K562 (cell line): ENCODE measurements around the gene XRN2. TPM values are rescaled to one million over a fixed set of nuclear protein-coding genes. Genes with fewer than 3 reads are reported as not detected.

Experiments
- ATAC-seq: fragments of 200-7000 bp; cut with Tn5 transposase; 3 replicates; pipeline ENCODE4 v1.9.1; 2020; ENCODE audit warnings: moderate library complexity
- BruUV-seq: library from RNA; stranded (reverse); fragments of 400-500 nt; replicated peaks from 2 replicates; lab custom pipeline; 2021; lab: Mats Ljungman, UMichigan
- CTCF ChIA-PET: fragments of 300-600 bp; formaldehyde crosslinking; extraction: SDS; loops from one replicate; lab custom pipeline; 2021; ENCODE audit warnings: low intra/inter-chr PET ratio; lab: Yijun Ruan, JAX
- POLR2A ChIA-PET: fragments of 300-600, 350-650 bp; sonication (Branson Sonifier 250); formaldehyde crosslinking; extraction: SDS; loops from one replicate; lab custom pipeline; 2021; ENCODE audit warnings: antibody characterized with exemption, inconsistent platforms; lab: Yijun Ruan, JAX
- DNase-seq, 4 experiments: peaks; one replicate each; pipeline versions ENCODE4 v3.0.0 to v3.0.0-alpha.2; 2011 to 2018; ENCODE audit warnings: low spot score in 3 of 4, mixed read lengths in 3 of 4; ENCODE audit errors: extremely low read depth in 1 of 4
- FAIRE-seq: peaks from 2 replicates; lab custom pipeline; 2011; peaks lifted over from hg19 to GRCh38; lab: Jason Lieb, UNC
- H2AFZ ChIP-seq: 2 replicates; pipeline ENCODE4 v1.6.0; 2011; ENCODE audit warnings: low read depth, low read length, control low read depth, inconsistent platforms
- H3K27ac ChIP-seq: fragments of 200-600 bp; 3 replicates; pipeline ENCODE4 v1.8.0; 2011; ENCODE audit warnings: low read depth, mild to moderate bottlenecking, control low read depth, inconsistent platforms, low read length, moderate library complexity, mixed read lengths; ENCODE audit errors: extremely low read depth
- H3K27me3 ChIP-seq, 2 experiments: fragments of 300-600 bp in 1 of 2; 2 replicates in 1 of 2; 3 replicates in 1 of 2; pipeline versions ENCODE4 v1.6.0 to v1.8.0; 2011; ENCODE audit warnings: inconsistent platforms in 2 of 2, low read length in 2 of 2, mild to moderate bottlenecking in 1 of 2, mixed read lengths in 1 of 2, moderate library complexity in 1 of 2; ENCODE audit not compliant: control insufficient read depth in 2 of 2, insufficient read depth in 2 of 2
- H3K36me3 ChIP-seq: fragments of 300-600 bp; 3 replicates; pipeline ENCODE4 v1.8.0; 2011; ENCODE audit warnings: mild to moderate bottlenecking, low read length, inconsistent platforms; ENCODE audit not compliant: control insufficient read depth, insufficient read depth
- H3K4me1 ChIP-seq, 2 experiments: fragments of 200-600 bp in 1 of 2; replicated peaks in 1 of 2; 2 replicates in 1 of 2; 3 replicates in 1 of 2; pipeline versions ENCODE4 v1.5.1 to v1.8.0; 2011; ENCODE audit warnings: inconsistent platforms in 2 of 2, low read length in 2 of 2, mild to moderate bottlenecking in 1 of 2, mixed read lengths in 1 of 2, moderate library complexity in 1 of 2; ENCODE audit not compliant: control insufficient read depth in 2 of 2, insufficient read depth in 2 of 2
- H3K4me2 ChIP-seq: 2 replicates; pipeline ENCODE4 v1.6.1; 2011; ENCODE audit warnings: low read length, control low read depth, inconsistent platforms, mixed read lengths; ENCODE audit not compliant: insufficient read depth
- H3K4me3 ChIP-seq: fragments of 200-600 bp; sonication (generic), shearing (Covaris generic); 2 replicates; pipeline ENCODE4 v1.5.1; 2016; ENCODE audit warnings: control low read depth, inconsistent platforms
- H3K79me2 ChIP-seq: fragments of 200-600 bp; 3 replicates; pipeline ENCODE4 v1.8.0; 2011; ENCODE audit warnings: low read length, inconsistent platforms; ENCODE audit not compliant: control insufficient read depth, insufficient read depth
- H3K9ac ChIP-seq, 2 experiments: 2 replicates each; pipeline versions ENCODE4 v1.6.0 to v1.6.1; 2011; ENCODE audit warnings: low read depth in 2 of 2, low read length in 2 of 2, control low read depth in 1 of 2, inconsistent platforms in 1 of 2, mild to moderate bottlenecking in 1 of 2, mixed read lengths in 1 of 2; ENCODE audit not compliant: insufficient read depth in 1 of 2
- H3K9me1 ChIP-seq: one replicate; pipeline ENCODE4 v1.6.0; 2011; ENCODE audit warnings: inconsistent platforms, mild to moderate bottlenecking, low read length, moderate library complexity; ENCODE audit not compliant: control insufficient read depth, insufficient read depth
- H3K9me3 ChIP-seq: replicated peaks from 2 replicates; pipeline ENCODE4 v1.5.1; 2011; ENCODE audit warnings: low read depth, low read length, inconsistent platforms; ENCODE audit not compliant: control insufficient read depth, insufficient read depth
- H4K20me1 ChIP-seq: replicated peaks from 2 replicates; pipeline ENCODE4 v1.6.1; 2011; ENCODE audit warnings: low read length, inconsistent platforms, mixed read lengths; ENCODE audit not compliant: control insufficient read depth, insufficient read depth
- ARID3A ChIP-seq: IDR thresholded peaks from 2 replicates; pipeline ENCODE4 v1.6.1; 2012; ENCODE audit warnings: low read depth, low read length, improper control_type of control experiment, borderline replicate concordance
- HCFC1 ChIP-seq: IDR thresholded peaks from 2 replicates; pipeline ENCODE4 v1.6.1; 2012; ENCODE audit warnings: low read depth, low read length, improper control_type of control experiment
- HOMEZ ChIP-seq: fragments of 250-450 bp; sonication (Bioruptor Pico); IDR thresholded peaks from 2 replicates; pipeline ENCODE4 v1.4.0; 2020; ENCODE audit warnings: mild to moderate bottlenecking, moderate library complexity
- ILF3 ChIP-seq: fragments of 450-650 bp; IDR thresholded peaks from 2 replicates; pipeline ENCODE4 v1.6.1; 2018; ENCODE audit warnings: antibody characterized with exemption, mild to moderate bottlenecking, moderate library complexity, borderline replicate concordance
- PPARD ChIP-seq: fragments of 250-450 bp; sonication (Bioruptor Pico); IDR thresholded peaks from 2 replicates; pipeline ENCODE4 v1.8.0; 2022; ENCODE audit warnings: inconsistent platforms, mild to moderate bottlenecking, moderate library complexity
- WGBS: fragments of 100-300 bp; shearing (Covaris generic); methylation state at CpG from one replicate; pipeline ENCODE4 v1.1.6; 2016; ENCODE audit warnings: low coverage, mixed read lengths; ENCODE audit not compliant: insufficient coverage; ENCODE audit errors: missing lambda C conversion rate; 5-methylcytosine and 5-hydroxymethylcytosine counted together
- in situ Hi-C: fragments of 300-500 bp; cut with MboI; formaldehyde crosslinking; loops from 4 replicates; pipeline ENCODE4 v1.15.0; 2018; ENCODE audit warnings: inconsistent platforms, mixed read lengths
- intact Hi-C: fragments of 100-400 bp; cut with micrococcal nuclease; formaldehyde crosslinking; loops from 2 replicates; pipeline ENCODE4 v1.14.2; 2022
- polyA plus RNA-seq, 8 experiments: library from polyadenylated mRNA; depleted of rRNA in 4 of 8; stranded (reverse) in 5 of 8; unstranded in 3 of 8; fragments of >200 nt; fragmentation: Nextera tagmentation in 2 of 8; fragmentation: Illumina TruSeq in 1 of 8; extraction: Ambion mirVana in 2 of 8; extraction: Trizol in 1 of 8; gene quantifications; 2 replicates each; pipeline versions ENCODE4 v1.2.1 to v1.2.3, GENCODE V29; 2011 to 2014; ENCODE audit warnings: inconsistent platforms in 1 of 8, missing spikeins in 1 of 8
- total RNA-seq, 7 experiments: library from RNA; depleted of rRNA in 6 of 7; stranded (reverse); fragments of >200 nt in 6 of 7; fragmentation: Illumina TruSeq in 2 of 7; extraction: Trizol in 2 of 7; gene quantifications; 2 replicates each; pipeline versions ENCODE4 v1.2.1 to v1.2.3, GENCODE V29; 2011 to 2021; ENCODE audit warnings: low replicate concordance in 1 of 7

The XRN2 gene
- total and polyA plus RNA-seq, 9 of the 15 experiments (the other 6 are each of a cell fraction or from before 2014, with no cell fraction given), result 41.8 to 67.3 (median 51.4) TPM

DNA sequence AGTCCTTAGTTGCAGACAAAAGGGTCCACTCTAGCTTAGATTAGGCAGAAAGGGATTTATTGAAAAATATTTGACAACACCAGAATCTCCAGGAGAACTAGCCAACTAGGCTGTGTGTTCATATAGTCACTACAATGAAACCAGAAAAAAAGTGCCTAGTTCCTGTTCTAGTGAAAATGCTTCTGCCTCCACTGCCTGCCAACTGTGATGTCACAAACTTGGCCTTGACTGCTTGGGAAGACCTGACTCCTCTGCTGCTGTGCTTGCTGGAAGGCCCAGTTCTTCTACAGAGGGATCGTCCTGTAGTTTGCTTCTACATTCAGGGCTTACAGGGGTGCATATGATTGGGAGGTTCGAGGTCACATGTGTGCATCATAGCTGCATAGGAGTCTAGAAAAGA is 40.3 kb upstream of the XRN2 start:
- DNase-seq, result no peak
- CTCF ChIA-PET, result no interaction called here
- in situ Hi-C loops (no loop called here), intact Hi-C loops (no loop called here)
- no peak overlapping the region for H3K4me3 ChIP-seq
- no peaks in the 10 kb centered on the region for H3K9me3 ChIP-seq
- H3K9ac ChIP-seq, result no peak overlapping the region
- WGBS, result 0% methylated on average over 2 of the region's 2 CpGs
- FAIRE-seq, result no peak
- H3K4me1 ChIP-seq, result no peaks in the 10 kb centered on the region; a peak in 1 of 5 replicates
- H3K27ac ChIP-seq, result no peak overlapping the region
- H2AFZ ChIP-seq, result no peak overlapping the region
- no peak for TF ChIP-seq ARID3A
- no peak for TF ChIP-seq PPARD (CRISPR knock-in tag)
- no peak for TF ChIP-seq ILF3
- no peak for TF ChIP-seq HCFC1
- TF ChIP-seq HOMEZ (CRISPR knock-in tag), result no peak
- no peak overlapping the region for H3K4me2 ChIP-seq
- BruUV-seq, result no TSS peak
- no peaks in the 10 kb centered on the region for H3K36me3 ChIP-seq
- H3K79me2 ChIP-seq, result no peaks in the 10 kb centered on the region
- no peaks in the 10 kb centered on the region for H3K9me1 ChIP-seq
- ATAC-seq, result no peak
- H3K27me3 ChIP-seq, result peaks cover 0 to 22% of the 10 kb centered on the region in 2 experiments; a peak in 2 of 5 replicates
- no peaks in the 10 kb centered on the region for H4K20me1 ChIP-seq
- POLR2A ChIA-PET, result no interaction called here
